Muscle layer of colon (tissue), 2 donors: ENCODE data around the gene TMEM225B.
"Not testable (repeated sequence)": the region's sequence is repeated elsewhere in the genome, so short reads cannot be mapped to it uniquely, and the experiment has no call there.

Experiments
- H3K27ac ChIP-seq: one replicate; pipeline ENCODE4 v1.7.0; 2013; ENCODE audit warnings: low read depth, mild to moderate bottlenecking, low read length, moderate library complexity
- H3K27me3 ChIP-seq, 2 donors: one replicate each; pipeline ENCODE4 v1.7.0; 2013; ENCODE audit warnings: low read length in 2 of 2, mild to moderate bottlenecking in 2 of 2; ENCODE audit not compliant: insufficient read depth in 2 of 2, control insufficient read depth in 1 of 2
- H3K36me3 ChIP-seq: one replicate; pipeline ENCODE4 v1.7.0; 2013; ENCODE audit warnings: mild to moderate bottlenecking, low read length; ENCODE audit not compliant: insufficient read depth
- H3K4me1 ChIP-seq: one replicate; pipeline ENCODE4 v1.7.0; 2013; ENCODE audit warnings: mild to moderate bottlenecking, low read length; ENCODE audit not compliant: insufficient read depth
- H3K4me3 ChIP-seq, 2 donors: one replicate each; pipeline ENCODE4 v1.7.0; 2013; ENCODE audit warnings: low read length in 2 of 2, low read depth in 1 of 2, mild to moderate bottlenecking in 1 of 2, moderate library complexity in 1 of 2
- H3K9ac ChIP-seq: one replicate; pipeline ENCODE4 v1.7.0; 2013; ENCODE audit warnings: low read length
- H3K9me3 ChIP-seq: one replicate; pipeline ENCODE4 v1.7.0; 2013; ENCODE audit warnings: mild to moderate bottlenecking, low read length
- donor health status: abdominal sarcoma.
- donor health status: Adenocarcinoma of cecum.

TMEM225B gene

DNA sequence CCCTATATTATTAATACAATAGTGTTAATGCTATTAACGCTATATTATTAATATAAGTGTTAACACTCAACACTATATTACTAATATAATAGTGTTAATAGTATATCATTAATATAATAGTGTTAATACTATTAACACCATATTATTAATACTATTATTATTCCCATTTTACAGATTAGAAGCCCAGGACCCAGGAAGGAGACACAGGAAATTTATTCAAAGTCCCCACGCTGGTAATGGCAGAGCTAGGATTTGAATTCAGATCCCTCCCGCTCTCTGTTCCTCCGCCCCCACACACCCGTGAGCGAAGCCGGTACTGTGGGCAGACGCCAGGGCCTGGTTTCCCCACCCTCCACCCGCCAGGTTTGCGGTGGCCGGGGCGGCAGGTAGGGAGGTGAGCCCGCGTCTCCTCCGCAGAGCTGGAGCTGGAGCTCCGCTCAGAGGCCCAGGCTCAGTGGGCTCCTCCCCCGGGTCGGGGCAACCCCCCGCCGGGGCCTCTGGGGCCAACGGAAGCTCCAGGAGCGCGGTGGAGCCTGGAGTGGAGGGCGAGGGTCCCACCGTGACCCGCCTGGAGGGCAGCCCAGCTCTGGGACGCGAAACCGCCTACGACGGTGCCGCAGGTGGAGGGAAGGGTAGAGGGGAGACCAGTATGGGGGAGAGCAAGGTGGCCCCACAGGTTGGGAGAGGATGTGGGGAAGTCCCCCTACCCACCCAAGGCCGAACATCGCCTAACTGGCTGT is at the start of gene TMEM225B:
TSS of gene TMEM225B (plus strand) at position 506 of the 740 bp plus-strand sequence. CDS start 6,122 bp downstream, outside the sequence.
- H3K27me3 ChIP-seq, result no peaks in the 10 kb centered on the region
- H3K9ac ChIP-seq, result no peak within 1 kb of the TSS
- no peaks in the 10 kb centered on the region for H3K36me3 ChIP-seq
- H3K4me3 ChIP-seq, result no peak within 1 kb of the TSS
- H3K9me3 ChIP-seq, result no peaks in the 10 kb centered on the region
- H3K4me1 ChIP-seq, result no peaks in the 10 kb centered on the region
- H3K27ac ChIP-seq, result no peak within 1 kb of the TSS

- not testable (repeated sequence) for H3K27me3 ChIP-seq
Measured at GRCh38 chr7:99549545-99549944, 48.5 kb upstream of the TMEM225B start.

GRCh38 chr7:99551334-99551733 is 46.7 kb upstream of the TMEM225B start:
- peak overlapping the region; percentile 95 to 96 for H3K4me3 ChIP-seq
- H3K9ac ChIP-seq, result peak overlapping the region; percentile 98
- no peaks in the 10 kb centered on the region for H3K27me3 ChIP-seq
- H3K9me3 ChIP-seq, result no peaks in the 10 kb centered on the region
- peaks cover 14% of the 10 kb centered on the region for H3K4me1 ChIP-seq
- H3K36me3 ChIP-seq, result peaks cover 19% of the 10 kb centered on the region
- peak overlapping the region; percentile 79 for H3K27ac ChIP-seq

More at GRCh38 chr7:99549545-99549944, 48.5 kb upstream of the TMEM225B start:
- H3K9ac ChIP-seq, H3K9me3 ChIP-seq, H3K4me3 ChIP-seq, H3K27ac ChIP-seq: not testable (repeated sequence)
- H3K36me3 ChIP-seq, result peaks cover 14% of the 10 kb centered on the region
- H3K4me1 ChIP-seq, result peaks cover 14% of the 10 kb centered on the region

DNA sequence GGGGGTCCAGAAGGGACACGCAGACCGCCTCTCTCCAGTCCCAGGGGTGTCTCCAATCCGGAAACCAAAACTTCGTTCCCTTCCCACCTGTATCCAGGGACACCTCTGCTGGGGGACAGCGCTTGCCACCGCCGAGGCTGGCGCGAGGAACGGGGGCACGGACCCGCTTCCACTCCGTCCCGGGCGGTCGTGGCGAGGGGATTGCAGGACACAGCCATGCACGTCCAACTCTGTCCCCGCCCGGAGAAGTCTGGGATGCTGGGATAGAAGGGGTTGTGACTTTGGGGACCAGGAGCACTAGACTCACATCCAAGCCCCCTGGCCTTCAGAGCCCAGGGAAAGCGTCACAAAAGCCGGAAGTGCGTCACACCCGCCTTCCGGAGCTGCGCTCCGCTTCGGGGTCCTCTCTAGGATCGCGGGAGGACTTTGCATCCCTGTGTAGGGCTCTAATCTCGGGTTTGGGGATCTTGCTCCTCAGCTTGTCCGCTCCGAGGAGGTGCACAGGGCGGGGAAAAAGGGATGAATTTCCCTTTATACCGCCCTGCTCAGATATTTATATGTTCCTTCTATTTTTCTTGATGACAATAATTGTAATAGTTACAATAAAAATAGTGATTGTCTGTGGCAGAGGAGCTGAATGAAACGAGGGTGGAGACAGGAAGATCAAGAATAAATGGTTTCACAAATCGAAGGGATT is 46.2 kb upstream of the TMEM225B start, which contains the start of gene FAM200A:
TSS of gene FAM200A (minus strand) at position 348 of the 697 bp plus-strand sequence. CDS start 3,707 bp downstream, outside the sequence.
- Histone ChIP-seq H3K36me3 (peaks cover 20% of the 10 kb centered on the region), H3K9ac (peak within 1 kb of the TSS; percentile 98), H3K4me1 (peaks cover 14% of the 10 kb centered on the region), H3K27ac (peak within 1 kb of the TSS; percentile 79), H3K27me3 (no peaks in the 10 kb centered on the region), H3K4me3 (peak within 1 kb of the TSS; percentile 95 to 96), H3K9me3 (no peaks in the 10 kb centered on the region)

DNA sequence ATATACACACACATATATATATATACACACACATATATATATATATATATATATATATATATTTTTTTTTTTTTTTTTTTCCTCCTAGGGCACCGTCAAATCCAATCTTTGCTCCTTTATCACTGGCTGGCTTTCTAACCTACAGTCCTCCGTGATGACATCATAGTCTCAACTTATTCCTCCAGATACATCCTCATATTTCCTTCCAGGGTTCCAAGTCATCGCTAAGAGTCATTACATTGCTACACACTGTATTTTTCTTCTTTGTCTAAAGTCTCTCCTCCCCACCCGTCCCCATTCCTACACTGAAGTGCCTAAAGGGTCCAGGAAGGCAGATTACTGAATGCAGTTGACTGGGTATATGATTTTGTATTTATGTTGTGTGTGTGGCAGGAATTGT is 45.0 kb upstream of the TMEM225B start:
- Histone ChIP-seq H3K36me3 (peaks cover 14% of the 10 kb centered on the region), H3K4me3 (no peak overlapping the region), H3K9ac (no peak overlapping the region), H3K27me3 (no peaks in the 10 kb centered on the region), H3K9me3 (no peaks in the 10 kb centered on the region), H3K27ac (no peak overlapping the region), H3K4me1 (peaks cover 21% of the 10 kb centered on the region)

- peaks cover 27% of the 10 kb centered on the region for H3K4me1 ChIP-seq
- no peaks in the 10 kb centered on the region for H3K9me3 ChIP-seq
- H3K9ac ChIP-seq, result no peak overlapping the region
- H3K36me3 ChIP-seq, result peaks cover 9% of the 10 kb centered on the region
- H3K4me3 ChIP-seq, result no peak overlapping the region
- H3K27ac ChIP-seq, result no peak overlapping the region
- H3K27me3 ChIP-seq, result no peaks in the 10 kb centered on the region
Measured at GRCh38 chr7:99554939-99555338, 43.1 kb upstream of the TMEM225B start.

- H3K9ac ChIP-seq, result peak overlapping the region; percentile 96
- H3K4me3 ChIP-seq, result peak overlapping the region; percentile 90 to 96
- peaks cover 29% of the 10 kb centered on the region for H3K36me3 ChIP-seq
- peaks cover 29% of the 10 kb centered on the region for H3K4me1 ChIP-seq
- H3K27ac ChIP-seq, result no peak overlapping the region
- no peaks in the 10 kb centered on the region for H3K9me3 ChIP-seq
- H3K27me3 ChIP-seq, result no peaks in the 10 kb centered on the region
Measured at GRCh38 chr7:99557196-99557607, 40.9 kb upstream of the TMEM225B start.

GRCh38 chr7:99557940-99558305 is 40.1 kb upstream of the TMEM225B start:
- peak overlapping the region; percentile 98 for H3K27ac ChIP-seq
- H3K9me3 ChIP-seq, result no peaks in the 10 kb centered on the region
- no peaks in the 10 kb centered on the region for H3K27me3 ChIP-seq
- peak overlapping the region; percentile 96 for H3K9ac ChIP-seq
- peak overlapping the region; percentile 90 to 96 for H3K4me3 ChIP-seq
- H3K36me3 ChIP-seq, result peaks cover 37% of the 10 kb centered on the region
- peaks cover 24% of the 10 kb centered on the region for H3K4me1 ChIP-seq

- Histone ChIP-seq H3K9ac (peak within 1 kb of the TSS; percentile 96), H3K9me3 (no peaks in the 10 kb centered on the region), H3K27me3 (no peaks in the 10 kb centered on the region), H3K4me3 (peak within 1 kb of the TSS; percentile 90 to 96), H3K36me3 (peaks cover 41% of the 10 kb centered on the region), H3K4me1 (peaks cover 24% of the 10 kb centered on the region), H3K27ac (peak within 1 kb of the TSS; percentile 98)
Measured at GRCh38 chr7:99558306-99559174, 39.5 kb upstream of the TMEM225B start, which contains the start of gene ZNF655. Gene ZNF655, plus strand, starts transcription at chr7:99558642. Its CDS starts 1,918 bp downstream, at chr7:99560560.

DNA sequence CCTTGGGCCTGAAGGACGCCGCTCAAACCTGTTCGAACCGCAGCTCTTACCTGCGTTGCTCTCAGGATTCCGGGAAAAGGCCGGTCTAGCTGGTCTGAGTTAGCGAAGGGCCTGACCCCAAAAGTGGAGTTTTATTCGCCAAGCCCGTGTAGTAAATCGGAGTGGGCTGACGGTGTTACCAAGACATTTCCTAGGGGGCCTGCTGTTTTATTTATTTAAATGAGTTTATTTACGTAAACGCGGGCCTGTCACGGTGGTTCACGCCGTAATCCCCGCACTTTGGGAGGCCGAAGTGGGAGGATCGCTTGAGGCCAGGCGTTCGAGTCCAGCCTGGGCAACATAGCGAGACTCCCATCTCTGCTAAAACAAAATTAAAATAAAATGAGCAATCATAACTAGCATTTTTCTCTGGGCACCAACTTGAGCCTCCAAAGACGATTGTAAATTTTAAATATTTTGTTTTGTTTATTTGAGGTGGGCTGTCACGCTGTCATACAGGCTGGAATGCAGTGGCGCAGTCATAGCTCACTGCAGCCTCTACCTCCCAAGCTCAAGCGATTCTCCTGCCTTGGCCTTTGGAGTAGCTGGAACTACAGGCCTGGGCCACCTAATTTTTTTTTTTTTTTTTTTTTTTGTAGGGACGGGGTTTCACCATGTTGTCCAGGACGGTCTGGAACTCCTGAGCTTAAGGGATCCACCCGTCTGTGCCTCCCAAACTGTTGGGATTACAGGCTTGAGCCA is 38.7 kb upstream of the TMEM225B start:
- Histone ChIP-seq H3K9ac (peak overlapping the region; percentile 96), H3K27me3 (no peaks in the 10 kb centered on the region), H3K27ac (peak overlapping the region; percentile 98), H3K36me3 (peaks cover 49% of the 10 kb centered on the region), H3K4me3 (peak overlapping the region; percentile 90 to 96), H3K9me3 (no peaks in the 10 kb centered on the region), H3K4me1 (peaks cover 24% of the 10 kb centered on the region)
